ENCODE measurements around the gene DNAJC12.

DNAJC12 gene

GRCh38 chr10:67775279-67775678 is 62.7 kb downstream of the DNAJC12 start:
- ChIA-PET CTCF (interaction anchor here (0.6 to 0.7 kb wide), 2 partner anchors 78 to 83 kb away, joined by 3 to 7 read pairs; no protein-coding TSS in a partner anchor), POLR2A (no interaction called here)
- no peak for TF ChIP-seq LEF1 (IDR thresholded peaks at IDR 0.05; ENCODE audit: borderline replicate concordance)
- no peak for TF ChIP-seq FOXA1 (IDR thresholded peaks at IDR 0.05)
- no peak for TF ChIP-seq SP1 (IDR thresholded peaks at IDR 0.05)
- TF ChIP-seq CTBP1 (IDR thresholded peaks at IDR 0.05; ENCODE audit: borderline replicate concordance): no peak
- TF ChIP-seq ZNF384 (IDR thresholded peaks at IDR 0.05): no peak
- TF ChIP-seq L3MBTL2 (conservative IDR thresholded peaks at IDR 0.05): no peak
- TF ChIP-seq ARNT (IDR thresholded peaks at IDR 0.05): no peak
- TF ChIP-seq HDGF (IDR thresholded peaks at IDR 0.05; ENCODE audit: borderline replicate concordance): no peak
- TF ChIP-seq FOXM1 (IDR thresholded peaks at IDR 0.05; ENCODE audit: borderline replicate concordance): no peak
- TF ChIP-seq FOXK2 (IDR thresholded peaks at IDR 0.05): no peak
- TF ChIP-seq TARDBP (IDR thresholded peaks at IDR 0.05): no peak
- no peak for TF ChIP-seq PKNOX1 (IDR thresholded peaks at IDR 0.05)
- TF ChIP-seq NFRKB (IDR thresholded peaks at IDR 0.05): no peak
- TF ChIP-seq ELF4 (IDR thresholded peaks at IDR 0.05): no peak
- TF ChIP-seq SUZ12 (IDR thresholded peaks at IDR 0.05): no peak
- DNase-seq (ENCODE audit: extremely low spot score): no peak

GRCh38 chr10:67772894-67773511 is 65.0 kb downstream of the DNAJC12 start:
- POLR2A ChIA-PET: no interaction called here
- TF ChIP-seq ELF4 (IDR thresholded peaks at IDR 0.05): no peak
- TF ChIP-seq BHLHE40 (IDR thresholded peaks at IDR 0.05; ENCODE audit: borderline replicate concordance): no peak
- no peak for TF ChIP-seq HDGF (IDR thresholded peaks at IDR 0.05; ENCODE audit: borderline replicate concordance)
- no peak for TF ChIP-seq SP1 (IDR thresholded peaks at IDR 0.05)
- TF ChIP-seq SUZ12 (IDR thresholded peaks at IDR 0.05): no peak
- no peak for TF ChIP-seq ZNF384 (IDR thresholded peaks at IDR 0.05)
- no peak for TF ChIP-seq CTBP1 (IDR thresholded peaks at IDR 0.05; ENCODE audit: borderline replicate concordance)
- no peak for TF ChIP-seq NFRKB (IDR thresholded peaks at IDR 0.05)
- TF ChIP-seq ARNT (IDR thresholded peaks at IDR 0.05): no peak
- TF ChIP-seq FOXA1 (IDR thresholded peaks at IDR 0.05): no peak
- no peak for TF ChIP-seq PKNOX1 (IDR thresholded peaks at IDR 0.05)
- TF ChIP-seq L3MBTL2 (conservative IDR thresholded peaks at IDR 0.05): no peak
- no peak for TF ChIP-seq FOXK2 (IDR thresholded peaks at IDR 0.05)
- no peak for TF ChIP-seq TARDBP (IDR thresholded peaks at IDR 0.05)
- TF ChIP-seq FOXM1 (IDR thresholded peaks at IDR 0.05; ENCODE audit: borderline replicate concordance): no peak
- no peak for TF ChIP-seq LEF1 (IDR thresholded peaks at IDR 0.05; ENCODE audit: borderline replicate concordance)
- DNase-seq (ENCODE audit: extremely low spot score): no peak
- CTCF ChIA-PET: interaction anchor here (0.7 to 0.9 kb wide), 2 partner anchors 15 to 95 kb away, joined by 3 to 6 read pairs; no protein-coding TSS in a partner anchor

- TF ChIP-seq LEF1 (IDR thresholded peaks at IDR 0.05; ENCODE audit: borderline replicate concordance) (no peak), ARNT (IDR thresholded peaks at IDR 0.05) (no peak), CTBP1 (IDR thresholded peaks at IDR 0.05; ENCODE audit: borderline replicate concordance) (no peak), BHLHE40 (IDR thresholded peaks at IDR 0.05; ENCODE audit: borderline replicate concordance) (no peak)
- ChIA-PET POLR2A (no interaction called here), CTCF (no interaction called here)
- DNase-seq (ENCODE audit: extremely low spot score): no peak
Measured at GRCh38 chr10:67772151-67772550, 65.8 kb downstream of the DNAJC12 start.

- DNase-seq (ENCODE audit: extremely low spot score): no peak
- CTCF ChIA-PET: interaction anchor here (0.7 to 1.5 kb wide), 2 partner anchors 17 to 1556 kb away, joined by 3 to 5 read pairs; no protein-coding TSS in a partner anchor
- POLR2A ChIA-PET: no interaction called here
- no peak for TF ChIP-seq SUZ12 (IDR thresholded peaks at IDR 0.05)
- no peak for TF ChIP-seq FOXK2 (IDR thresholded peaks at IDR 0.05)
- TF ChIP-seq SP1 (IDR thresholded peaks at IDR 0.05): no peak
- no peak for TF ChIP-seq BHLHE40 (IDR thresholded peaks at IDR 0.05; ENCODE audit: borderline replicate concordance)
- TF ChIP-seq ARNT (IDR thresholded peaks at IDR 0.05): no peak
- no peak for TF ChIP-seq FOXM1 (IDR thresholded peaks at IDR 0.05; ENCODE audit: borderline replicate concordance)
- TF ChIP-seq FOXA1 (IDR thresholded peaks at IDR 0.05): no peak
- TF ChIP-seq CTBP1 (IDR thresholded peaks at IDR 0.05; ENCODE audit: borderline replicate concordance): no peak
- no peak for TF ChIP-seq PKNOX1 (IDR thresholded peaks at IDR 0.05)
- TF ChIP-seq TARDBP (IDR thresholded peaks at IDR 0.05): no peak
- TF ChIP-seq HDGF (IDR thresholded peaks at IDR 0.05; ENCODE audit: borderline replicate concordance): no peak
- no peak for TF ChIP-seq ELF4 (IDR thresholded peaks at IDR 0.05)
- no peak for TF ChIP-seq ZNF384 (IDR thresholded peaks at IDR 0.05)
Measured at GRCh38 chr10:67771200-67771599, 66.8 kb downstream of the DNAJC12 start.

- TF ChIP-seq FOXM1 (IDR thresholded peaks at IDR 0.05; ENCODE audit: borderline replicate concordance) (no peak), NFRKB (IDR thresholded peaks at IDR 0.05) (no peak), SP1 (IDR thresholded peaks at IDR 0.05) (no peak), HDGF (IDR thresholded peaks at IDR 0.05; ENCODE audit: borderline replicate concordance) (no peak), LEF1 (IDR thresholded peaks at IDR 0.05; ENCODE audit: borderline replicate concordance) (no peak), FOXA1 (IDR thresholded peaks at IDR 0.05) (no peak), ARNT (IDR thresholded peaks at IDR 0.05) (no peak), TARDBP (IDR thresholded peaks at IDR 0.05) (no peak), L3MBTL2 (conservative IDR thresholded peaks at IDR 0.05) (no peak), SUZ12 (IDR thresholded peaks at IDR 0.05) (no peak)
- ChIA-PET CTCF (interaction anchor here (1.5 kb wide), 1 partner anchor 18 kb away, joined by 5 read pairs; no protein-coding TSS in a partner anchor), POLR2A (no interaction called here)
- no peak for DNase-seq (ENCODE audit: extremely low spot score)
Measured at GRCh38 chr10:67770537-67770936, 67.5 kb downstream of the DNAJC12 start.

- TF ChIP-seq BHLHE40 (IDR thresholded peaks at IDR 0.05; ENCODE audit: borderline replicate concordance) (no peak), FOXA1 (IDR thresholded peaks at IDR 0.05) (no peak)
- ChIA-PET CTCF (interaction anchor here (0.7 to 0.8 kb wide), 2 partner anchors 12 to 108 kb away, joined by 3 read pairs; no protein-coding TSS in a partner anchor), POLR2A (no interaction called here)
- DNase-seq (ENCODE audit: extremely low spot score): no peak
Measured at GRCh38 chr10:67767244-67767643, 70.7 kb downstream of the DNAJC12 start.

All from HEK293T (cell line).